Liver (tissue), 9 donors: Measurements from ENCODE around the gene MEN1. TPM values are rescaled to one million over a fixed set of nuclear protein-coding genes. Genes with fewer than 3 reads are reported as not detected.

Experiments
- DNase-seq: peaks from one replicate; pipeline ENCODE4 v3.0.0-alpha.2; 2017; ENCODE audit warnings: low spot score
- H3K27ac ChIP-seq, 2 donors: one replicate each; pipeline ENCODE4 v1.7.0; 2013; ENCODE audit warnings: inconsistent platforms in 2 of 2, low read length in 2 of 2, control low read depth in 1 of 2, low read depth in 1 of 2, mild to moderate bottlenecking in 1 of 2
- H3K27me3 ChIP-seq, 4 donors: one replicate each; pipeline versions ENCODE4 v1.6.1 to v1.7.0; 2013; ENCODE audit warnings: low read length in 3 of 4, inconsistent platforms in 1 of 4, mild to moderate bottlenecking in 1 of 4, moderate library complexity in 1 of 4; ENCODE audit not compliant: control insufficient read depth in 4 of 4, insufficient read depth in 4 of 4
- H3K36me3 ChIP-seq, 4 donors: one replicate each; pipeline versions ENCODE4 v1.6.1 to v1.7.0; 2013; ENCODE audit warnings: low read length in 3 of 4, mild to moderate bottlenecking in 3 of 4, low read depth in 1 of 4, moderate library complexity in 1 of 4; ENCODE audit not compliant: control insufficient read depth in 4 of 4, insufficient read depth in 3 of 4
- H3K4me1 ChIP-seq, 4 donors: one replicate each; pipeline versions ENCODE4 v1.6.1 to v1.7.0; 2013; ENCODE audit warnings: low read length in 3 of 4, mild to moderate bottlenecking in 3 of 4, moderate library complexity in 1 of 4; ENCODE audit not compliant: control insufficient read depth in 4 of 4, insufficient read depth in 4 of 4
- H3K4me3 ChIP-seq, 3 donors: one replicate each; pipeline versions ENCODE4 v1.6.1 to v1.7.0; 2013; ENCODE audit warnings: low read length in 3 of 3, control low read depth in 1 of 3, low read depth in 1 of 3, mild to moderate bottlenecking in 1 of 3
- H3K9ac ChIP-seq, 2 donors: one replicate each; pipeline ENCODE4 v1.7.0; 2013; ENCODE audit warnings: low read length in 2 of 2, mild to moderate bottlenecking in 2 of 2, moderate library complexity in 2 of 2, control low read depth in 1 of 2, low read depth in 1 of 2
- H3K9me3 ChIP-seq, 4 donors: one replicate each; pipeline versions ENCODE4 v1.6.1 to v1.7.0; 2013; ENCODE audit warnings: low read length in 3 of 4; ENCODE audit not compliant: control insufficient read depth in 4 of 4
- ATF3 ChIP-seq: IDR thresholded peaks from 2 replicates; pipeline ENCODE4 v1.6.1; 2016; ENCODE audit warnings: antibody characterized with exemption
- EGR1 ChIP-seq, 2 donors: IDR thresholded peaks; 2 replicates each; pipeline ENCODE4 v1.6.1; 2016 to 2018; ENCODE audit warnings: antibody characterized with exemption in 2 of 2, low read depth in 2 of 2
- FOXA1 ChIP-seq: IDR thresholded peaks from 2 replicates; pipeline ENCODE4 v1.6.1; 2016; ENCODE audit warnings: antibody characterized with exemption
- FOXA2 ChIP-seq: IDR thresholded peaks from 2 replicates; pipeline ENCODE4 v1.6.1; 2016; ENCODE audit warnings: antibody characterized with exemption
- GABPA ChIP-seq, 2 donors: IDR thresholded peaks in 1 of 2; conservative IDR thresholded peaks in 1 of 2; 2 replicates each; pipeline ENCODE4 v1.6.1; 2016; ENCODE audit warnings: antibody characterized with exemption in 2 of 2, mild to moderate bottlenecking in 1 of 2, moderate library complexity in 1 of 2
- HNF4A ChIP-seq, 2 donors: conservative IDR thresholded peaks; 2 replicates each; pipeline ENCODE4 v1.6.1; 2016; ENCODE audit warnings: antibody characterized with exemption in 2 of 2, mild to moderate bottlenecking in 2 of 2
- HNF4G ChIP-seq: IDR thresholded peaks from 2 replicates; pipeline ENCODE4 v1.6.1; 2016; ENCODE audit warnings: antibody characterized with exemption
- JUND ChIP-seq, 2 donors: IDR thresholded peaks; 2 replicates each; pipeline ENCODE4 v1.6.1; 2016; ENCODE audit warnings: antibody characterized with exemption in 2 of 2
- NR2F2 ChIP-seq: IDR thresholded peaks from 2 replicates; pipeline ENCODE4 v1.6.1; 2016; ENCODE audit warnings: antibody characterized with exemption
- REST ChIP-seq: IDR thresholded peaks from 2 replicates; pipeline ENCODE4 v1.6.1; 2016; ENCODE audit warnings: antibody characterized with exemption, mild to moderate bottlenecking
- RXRA ChIP-seq, 2 donors: IDR thresholded peaks; 2 replicates each; pipeline ENCODE4 v1.6.1; 2017 to 2018; ENCODE audit warnings: antibody characterized with exemption in 2 of 2, mild to moderate bottlenecking in 1 of 2
- SP1 ChIP-seq: IDR thresholded peaks from 2 replicates; pipeline ENCODE4 v1.6.1; 2018; ENCODE audit warnings: antibody characterized with exemption, mild to moderate bottlenecking
- TAF1 ChIP-seq: conservative IDR thresholded peaks from 2 replicates; pipeline ENCODE4 v1.6.1; 2016; ENCODE audit warnings: antibody characterized with exemption, mild to moderate bottlenecking
- YY1 ChIP-seq: IDR thresholded peaks from 2 replicates; pipeline ENCODE4 v1.6.1; 2016; ENCODE audit warnings: antibody characterized with exemption, mild to moderate bottlenecking
- WGBS: extraction: QIAGEN DNeasy Blood & Tissue Kit; methylation state at CpG from one replicate; pipeline ENCODE4 v1.1.7; 2013; 5-methylcytosine and 5-hydroxymethylcytosine counted together
- polyA plus RNA-seq, 2 donors: library from polyadenylated mRNA; stranded (reverse) in 1 of 2; unstranded in 1 of 2; fragments of 200-250 nt in 1 of 2; fragments of >200 nt in 1 of 2; fragmentation: Nextera tagmentation in 1 of 2; extraction: Ambion mirVana in 1 of 2; gene quantifications; one replicate each; pipeline versions ENCODE4 v1.2.1 to v1.2.3, GENCODE V29; 2013 to 2015
- total RNA-seq, 2 donors: library from RNA; depleted of rRNA; stranded (reverse); fragments of >200 nt; gene quantifications; one replicate each; pipeline ENCODE4 v1.2.3, GENCODE V29; 2014
- TF ChIP-seq, protein P1 (sequence below): IDR thresholded peaks from 2 replicates; pipeline ENCODE4 v1.6.1; 2016; ENCODE audit warnings: antibody characterized with exemption
- TF ChIP-seq, protein P2 (sequence below): IDR thresholded peaks from 2 replicates; pipeline ENCODE4 v1.6.1; 2016; ENCODE audit warnings: antibody characterized with exemption
- donor health status: healthy.
- donor health status: healthy.
- donor health status: healthy.
- donor health status: healthy.
- donor health status: healthy.

The MEN1 gene
- total and polyA plus RNA-seq, 4 donors, result 9.0 to 15.1 (median 13.4) TPM

DNA sequence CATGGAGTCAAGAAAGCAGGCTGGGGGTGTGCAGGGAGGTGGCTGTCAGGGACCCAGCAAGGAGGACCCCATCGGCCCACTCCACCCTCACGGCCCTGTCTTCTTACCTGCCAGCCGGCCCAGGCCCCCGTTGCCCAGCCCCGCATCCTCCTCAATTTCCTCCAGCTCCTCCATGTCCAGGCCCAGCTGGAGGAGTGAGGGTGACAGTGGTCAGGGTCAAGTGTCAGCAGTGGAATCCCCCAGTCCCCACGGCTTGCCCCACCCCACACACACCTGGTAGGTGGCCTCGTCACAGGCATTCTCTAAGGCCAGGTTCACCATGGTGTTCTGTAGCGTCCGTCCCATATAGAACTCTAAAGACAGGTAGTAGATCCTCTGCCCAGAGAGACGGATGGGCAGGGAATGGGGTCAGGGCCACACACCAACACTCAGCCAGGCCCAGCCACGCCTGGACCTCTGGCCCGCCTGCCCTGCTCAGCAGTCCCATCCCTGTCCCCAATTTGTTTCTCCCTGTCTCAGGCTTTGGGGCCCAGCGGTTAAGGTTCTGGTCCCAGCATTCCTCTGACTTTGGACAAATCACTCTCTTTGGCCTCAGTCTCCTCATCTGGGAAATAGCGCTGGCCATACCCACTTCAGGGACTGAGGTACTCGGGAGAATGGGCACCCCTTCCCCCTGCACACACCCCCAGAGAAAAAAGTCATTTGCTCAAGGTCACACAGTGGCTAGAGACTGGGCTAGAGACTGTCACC is 51.8 kb downstream of the MEN1 start:
- H3K4me3 ChIP-seq, result no peak overlapping the region
- H3K27ac ChIP-seq, result no peak overlapping the region
- H3K9me3 ChIP-seq, result no peaks in the 10 kb centered on the region
- peaks cover 2 to 9% (median 5%) of the 10 kb centered on the region in 4 donors for H3K36me3 ChIP-seq
- no peaks in the 10 kb centered on the region for H3K27me3 ChIP-seq
- TF ChIP-seq FOXA1, result no peak
- no peak for TF ChIP-seq REST
- TF ChIP-seq, protein P1, sequence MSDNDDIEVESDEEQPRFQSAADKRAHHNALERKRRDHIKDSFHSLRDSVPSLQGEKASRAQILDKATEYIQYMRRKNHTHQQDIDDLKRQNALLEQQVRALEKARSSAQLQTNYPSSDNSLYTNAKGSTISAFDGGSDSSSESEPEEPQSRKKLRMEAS, result no peak
- no peak for TF ChIP-seq SP1
- TF ChIP-seq YY1, result no peak
- no peak for TF ChIP-seq EGR1 (IDR thresholded peaks at IDR 0.05; ENCODE audit: low read depth in 2 of 2)
- TF ChIP-seq, protein P2, sequence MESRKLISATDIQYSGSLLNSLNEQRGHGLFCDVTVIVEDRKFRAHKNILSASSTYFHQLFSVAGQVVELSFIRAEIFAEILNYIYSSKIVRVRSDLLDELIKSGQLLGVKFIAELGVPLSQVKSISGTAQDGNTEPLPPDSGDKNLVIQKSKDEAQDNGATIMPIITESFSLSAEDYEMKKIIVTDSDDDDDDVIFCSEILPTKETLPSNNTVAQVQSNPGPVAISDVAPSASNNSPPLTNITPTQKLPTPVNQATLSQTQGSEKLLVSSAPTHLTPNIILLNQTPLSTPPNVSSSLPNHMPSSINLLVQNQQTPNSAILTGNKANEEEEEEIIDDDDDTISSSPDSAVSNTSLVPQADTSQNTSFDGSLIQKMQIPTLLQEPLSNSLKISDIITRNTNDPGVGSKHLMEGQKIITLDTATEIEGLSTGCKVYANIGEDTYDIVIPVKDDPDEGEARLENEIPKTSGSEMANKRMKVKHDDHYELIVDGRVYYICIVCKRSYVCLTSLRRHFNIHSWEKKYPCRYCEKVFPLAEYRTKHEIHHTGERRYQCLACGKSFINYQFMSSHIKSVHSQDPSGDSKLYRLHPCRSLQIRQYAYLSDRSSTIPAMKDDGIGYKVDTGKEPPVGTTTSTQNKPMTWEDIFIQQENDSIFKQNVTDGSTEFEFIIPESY, result no peak
- TF ChIP-seq JUND (IDR thresholded peaks at IDR 0.05), result no peak
- TF ChIP-seq RXRA (IDR thresholded peaks at IDR 0.05), result no peak
- no peak for TF ChIP-seq NR2F2
- no peak for TF ChIP-seq GABPA (IDR thresholded peaks at IDR 0.05 in 1 of 2, conservative IDR thresholded peaks at IDR 0.05 in 1 of 2)
- no peak for TF ChIP-seq ATF3
- TF ChIP-seq HNF4G, result no peak
- no peak for TF ChIP-seq HNF4A (conservative IDR thresholded peaks at IDR 0.05)
- DNase-seq, result no peak
- H3K4me1 ChIP-seq, result peaks cover 0 to 3% (median 0%) of the 10 kb centered on the region in 4 donors
- no peak overlapping the region for H3K9ac ChIP-seq
- WGBS, result 93% methylated on average over 15 of the region's 15 CpGs

GRCh38 chr11:64757549-64758329 is 52.6 kb downstream of the MEN1 start:
- Histone ChIP-seq H3K36me3 (peaks cover 0 to 6% (median 3%) of the 10 kb centered on the region in 4 donors), H3K27ac (no peak overlapping the region), H3K9me3 (no peaks in the 10 kb centered on the region), H3K27me3 (no peaks in the 10 kb centered on the region), H3K9ac (no peak overlapping the region), H3K4me1 (no peaks in the 10 kb centered on the region), H3K4me3 (no peak overlapping the region)
- 88% methylated on average over 19 of the region's 19 CpGs for WGBS
- TF ChIP-seq, protein P2, result no peak
- no peak for TF ChIP-seq JUND (IDR thresholded peaks at IDR 0.05)
- TF ChIP-seq FOXA2, result no peak
- no peak for TF ChIP-seq RXRA (IDR thresholded peaks at IDR 0.05)
- TF ChIP-seq YY1, result no peak
- TF ChIP-seq TAF1, result no peak
- TF ChIP-seq, protein P1, result no peak
- TF ChIP-seq EGR1 (IDR thresholded peaks at IDR 0.05; ENCODE audit: low read depth in 2 of 2), result no peak
- no peak for TF ChIP-seq HNF4G
- no peak for TF ChIP-seq FOXA1
- TF ChIP-seq HNF4A (conservative IDR thresholded peaks at IDR 0.05), result no peak
- no peak for DNase-seq
